ENCODE results near the gene GHR.

- TF ChIP-seq, protein P1, sequence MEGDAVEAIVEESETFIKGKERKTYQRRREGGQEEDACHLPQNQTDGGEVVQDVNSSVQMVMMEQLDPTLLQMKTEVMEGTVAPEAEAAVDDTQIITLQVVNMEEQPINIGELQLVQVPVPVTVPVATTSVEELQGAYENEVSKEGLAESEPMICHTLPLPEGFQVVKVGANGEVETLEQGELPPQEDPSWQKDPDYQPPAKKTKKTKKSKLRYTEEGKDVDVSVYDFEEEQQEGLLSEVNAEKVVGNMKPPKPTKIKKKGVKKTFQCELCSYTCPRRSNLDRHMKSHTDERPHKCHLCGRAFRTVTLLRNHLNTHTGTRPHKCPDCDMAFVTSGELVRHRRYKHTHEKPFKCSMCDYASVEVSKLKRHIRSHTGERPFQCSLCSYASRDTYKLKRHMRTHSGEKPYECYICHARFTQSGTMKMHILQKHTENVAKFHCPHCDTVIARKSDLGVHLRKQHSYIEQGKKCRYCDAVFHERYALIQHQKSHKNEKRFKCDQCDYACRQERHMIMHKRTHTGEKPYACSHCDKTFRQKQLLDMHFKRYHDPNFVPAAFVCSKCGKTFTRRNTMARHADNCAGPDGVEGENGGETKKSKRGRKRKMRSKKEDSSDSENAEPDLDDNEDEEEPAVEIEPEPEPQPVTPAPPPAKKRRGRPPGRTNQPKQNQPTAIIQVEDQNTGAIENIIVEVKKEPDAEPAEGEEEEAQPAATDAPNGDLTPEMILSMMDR (IDR thresholded peaks at IDR 0.05): no peak
- TF ChIP-seq POLR2A (IDR thresholded peaks at IDR 0.05): no peak
- TF ChIP-seq EP300 (IDR thresholded peaks at IDR 0.05): no peak
- no peak for TF ChIP-seq POLR2AphosphoS5 (IDR thresholded peaks at IDR 0.05)
Observed at GRCh38 chr5:42759456-42759855, 336.2 kb downstream of the GHR start.
